Neural cell (in vitro differentiated cells): ENCODE data around the gene PHLDB2. TPM values are rescaled to one million over a fixed set of nuclear protein-coding genes. Genes with fewer than 3 reads are reported as not detected.

Source experiments
- H2AFZ ChIP-seq: fragments of 200-600, 300-800 bp; sonication (generic), shearing (Covaris generic); 2 replicates; pipeline ENCODE4 v1.6.0; 2014; ENCODE audit warnings: low read depth, mild to moderate bottlenecking, antibody characterized with exemption, low read length, moderate library complexity
- H3F3A ChIP-seq: fragments of 200-600 bp; shearing (Covaris generic); 2 replicates; pipeline ENCODE4 v1.6.1; 2016; ENCODE audit warnings: mild to moderate bottlenecking, moderate library complexity, mixed read lengths, antibody characterized with exemption, low read length; ENCODE audit not compliant: insufficient read depth, poor library complexity, severe bottlenecking
- H3K27ac ChIP-seq: fragments of 200-600, 300-800 bp; sonication (generic), shearing (Covaris generic); 2 replicates; pipeline ENCODE4 v1.5.1; 2014; ENCODE audit warnings: mild to moderate bottlenecking, low read length, moderate library complexity
- H3K27me3 ChIP-seq: fragments of 300-800, 200-600 bp; sonication (generic), shearing (Covaris generic); 2 replicates; pipeline ENCODE4 v1.6.0; 2014; ENCODE audit warnings: mild to moderate bottlenecking, low read depth, low read length, moderate library complexity; ENCODE audit not compliant: insufficient read depth
- H3K36me3 ChIP-seq: fragments of 300-800, 200-600 bp; sonication (generic), shearing (Covaris generic); 2 replicates; pipeline ENCODE4 v1.5.1; 2014; ENCODE audit warnings: mild to moderate bottlenecking, antibody characterized with exemption, low read length, moderate library complexity; ENCODE audit not compliant: insufficient read depth
- H3K4me2 ChIP-seq: fragments of 300-800, 200-600 bp; sonication (generic), shearing (Covaris generic); 2 replicates; pipeline ENCODE4 v1.6.0; 2014; ENCODE audit warnings: mild to moderate bottlenecking, low read length
- H3K4me3 ChIP-seq: fragments of 300-800, 200-600 bp; sonication (generic), shearing (Covaris generic); 2 replicates; pipeline ENCODE4 v1.5.1; 2014; ENCODE audit warnings: mild to moderate bottlenecking, low read length, moderate library complexity
- H3K79me2 ChIP-seq: fragments of 200-600 bp; shearing (Covaris generic); replicated peaks from 2 replicates; pipeline ENCODE4 v1.6.0; 2014; ENCODE audit warnings: mild to moderate bottlenecking, low read length, moderate library complexity; ENCODE audit not compliant: insufficient read depth
- H3K9ac ChIP-seq: fragments of 300-800, 200-600 bp; sonication (generic), shearing (Covaris generic); 2 replicates; pipeline ENCODE4 v1.6.1; 2016; ENCODE audit warnings: mild to moderate bottlenecking, low read length, mixed read lengths
- H3K9me2 ChIP-seq: fragments of 200-600 bp; shearing (Covaris generic); 2 replicates; pipeline ENCODE4 v1.6.1; 2016; ENCODE audit warnings: mild to moderate bottlenecking, low read length, mixed read lengths; ENCODE audit not compliant: insufficient read depth
- H3K9me3 ChIP-seq: fragments of 200-600, 300-800 bp; sonication (generic), shearing (Covaris generic); 2 replicates; pipeline ENCODE4 v1.6.1; 2016; ENCODE audit warnings: mild to moderate bottlenecking, mixed run types, low read length, moderate library complexity, mixed read lengths
- H4K20me1 ChIP-seq: fragments of 200-600 bp; shearing (Covaris generic); 2 replicates; pipeline ENCODE4 v1.6.1; 2016; ENCODE audit warnings: mild to moderate bottlenecking, mixed run types; ENCODE audit not compliant: insufficient read depth
- CTCF ChIP-seq: fragments of 450-650 bp; IDR thresholded peaks from 2 replicates; pipeline ENCODE4 v1.5.1; 2014; ENCODE audit warnings: antibody characterized with exemption, mild to moderate bottlenecking, moderate library complexity; ENCODE audit not compliant: poor library complexity, severe bottlenecking
- EP300 ChIP-seq: fragments of 450-650 bp; conservative IDR thresholded peaks from 2 replicates; pipeline ENCODE4 v1.6.1; 2014; ENCODE audit warnings: antibody characterized with exemption, mild to moderate bottlenecking, moderate library complexity; ENCODE audit not compliant: poor library complexity, severe bottlenecking
- EZH2 ChIP-seq: fragments of 200-600, 300-800 bp; shearing (Covaris generic), sonication (generic); IDR thresholded peaks from 2 replicates; pipeline ENCODE4 v1.6.1; 2014; ENCODE audit warnings: antibody characterized with exemption, low read length, borderline replicate concordance, mild to moderate bottlenecking; ENCODE audit not compliant: insufficient read depth, poor library complexity, severe bottlenecking
- MXI1 ChIP-seq: fragments of 450-650 bp; conservative IDR thresholded peaks from 2 replicates; pipeline ENCODE4 v1.6.1; 2014; ENCODE audit warnings: antibody characterized with exemption, mild to moderate bottlenecking; ENCODE audit not compliant: poor library complexity, severe bottlenecking
- POLR2AphosphoS5 ChIP-seq: IDR thresholded peaks from 2 replicates; pipeline ENCODE4 v1.6.1; 2012
- RAD21 ChIP-seq: fragments of 450-650 bp; conservative IDR thresholded peaks from 2 replicates; pipeline ENCODE4 v1.6.1; 2014; ENCODE audit warnings: antibody characterized with exemption, mild to moderate bottlenecking, moderate library complexity
- REST ChIP-seq: IDR thresholded peaks from 2 replicates; pipeline ENCODE4 v1.6.1; 2012; ENCODE audit warnings: borderline replicate concordance
- SMC3 ChIP-seq: fragments of 450-650 bp; conservative IDR thresholded peaks from 2 replicates; pipeline ENCODE4 v1.6.1; 2014; ENCODE audit warnings: antibody characterized with exemption, mild to moderate bottlenecking, moderate library complexity; ENCODE audit not compliant: poor library complexity
- TAF1 ChIP-seq: IDR thresholded peaks from 2 replicates; pipeline ENCODE4 v1.6.1; 2012; ENCODE audit warnings: low read depth
- polyA plus RNA-seq: library from polyadenylated mRNA; depleted of rRNA; stranded (reverse); fragments of >200 nt; gene quantifications from 2 replicates; pipeline ENCODE4 v1.2.3, GENCODE V29; 2014

Gene PHLDB2
- polyA plus RNA-seq, 1 donor from 2014 or later = 1.4 TPM

- Histone ChIP-seq H3K4me3 (no peak overlapping the region), H3K36me3 (no peaks in the 10 kb centered on the region), H3F3A (no peaks in the 10 kb centered on the region), H3K4me2 (no peak overlapping the region), H2AFZ (no peak overlapping the region), H3K9me2 (no peaks in the 10 kb centered on the region), H3K79me2 (no peaks in the 10 kb centered on the region), H3K27me3 (no peaks in the 10 kb centered on the region), H3K9me3 (no peaks in the 10 kb centered on the region), H3K9ac (no peak overlapping the region), H4K20me1 (no peaks in the 10 kb centered on the region), H3K27ac (no peak overlapping the region)
- no peak for TF ChIP-seq MXI1
- TF ChIP-seq REST = no peak
- no peak for TF ChIP-seq CTCF
- no peak for TF ChIP-seq TAF1
- TF ChIP-seq RAD21 = no peak
- TF ChIP-seq POLR2AphosphoS5 = no peak
- TF ChIP-seq EZH2 = no peak
- TF ChIP-seq SMC3 = no peak
- TF ChIP-seq EP300 = no peak
Observed at GRCh38 chr3:111906656-111907055, 47.6 kb downstream of the PHLDB2 start.

- no peaks in the 10 kb centered on the region for H3K36me3 ChIP-seq
- TF ChIP-seq SMC3 = no peak
- no peak for TF ChIP-seq POLR2AphosphoS5
- TF ChIP-seq TAF1 = no peak
- no peak for TF ChIP-seq MXI1
- TF ChIP-seq CTCF = no peak
- TF ChIP-seq RAD21 = no peak
- no peak for TF ChIP-seq REST
- no peak for TF ChIP-seq EZH2
- no peak for TF ChIP-seq EP300
- H3K4me2 ChIP-seq = no peak overlapping the region
- H3K9me2 ChIP-seq = no peaks in the 10 kb centered on the region
- H3F3A ChIP-seq = no peaks in the 10 kb centered on the region
- no peak overlapping the region for H2AFZ ChIP-seq
- H3K27me3 ChIP-seq = no peaks in the 10 kb centered on the region
- H3K9me3 ChIP-seq = no peaks in the 10 kb centered on the region
- no peak overlapping the region for H3K27ac ChIP-seq
- H3K4me3 ChIP-seq = no peak overlapping the region
- H3K79me2 ChIP-seq = no peaks in the 10 kb centered on the region
- H3K9ac ChIP-seq = no peak overlapping the region
- no peaks in the 10 kb centered on the region for H4K20me1 ChIP-seq
Observed at GRCh38 chr3:111907151-111907550, 48.1 kb downstream of the PHLDB2 start.
